ENCODE measurements around the gene RPL22L1.

GRCh38 chr3:170869645-170870593 lies at the start of gene RPL22L1:
- TF ChIP-seq EP300 (IDR thresholded peaks at IDR 0.05) (no peak), POLR2AphosphoS5 (IDR thresholded peaks at IDR 0.05) (peak; percentile 94 to 98 (median 97))
- TF ChIP-seq, protein P1, sequence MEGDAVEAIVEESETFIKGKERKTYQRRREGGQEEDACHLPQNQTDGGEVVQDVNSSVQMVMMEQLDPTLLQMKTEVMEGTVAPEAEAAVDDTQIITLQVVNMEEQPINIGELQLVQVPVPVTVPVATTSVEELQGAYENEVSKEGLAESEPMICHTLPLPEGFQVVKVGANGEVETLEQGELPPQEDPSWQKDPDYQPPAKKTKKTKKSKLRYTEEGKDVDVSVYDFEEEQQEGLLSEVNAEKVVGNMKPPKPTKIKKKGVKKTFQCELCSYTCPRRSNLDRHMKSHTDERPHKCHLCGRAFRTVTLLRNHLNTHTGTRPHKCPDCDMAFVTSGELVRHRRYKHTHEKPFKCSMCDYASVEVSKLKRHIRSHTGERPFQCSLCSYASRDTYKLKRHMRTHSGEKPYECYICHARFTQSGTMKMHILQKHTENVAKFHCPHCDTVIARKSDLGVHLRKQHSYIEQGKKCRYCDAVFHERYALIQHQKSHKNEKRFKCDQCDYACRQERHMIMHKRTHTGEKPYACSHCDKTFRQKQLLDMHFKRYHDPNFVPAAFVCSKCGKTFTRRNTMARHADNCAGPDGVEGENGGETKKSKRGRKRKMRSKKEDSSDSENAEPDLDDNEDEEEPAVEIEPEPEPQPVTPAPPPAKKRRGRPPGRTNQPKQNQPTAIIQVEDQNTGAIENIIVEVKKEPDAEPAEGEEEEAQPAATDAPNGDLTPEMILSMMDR (IDR thresholded peaks at IDR 0.05): peak in 1 of 2 donors; percentile 7

Data from suprapubic skin (tissue), 4 donors.